HS-5 (cell line): Measurements from ENCODE around the gene CARD19.
"Not testable (repeated sequence)": the region's sequence is repeated elsewhere in the genome, so short reads cannot be mapped to it uniquely, and the experiment has no call there.

Experiments used
- DNase-seq: peaks from one replicate; pipeline ENCODE4 v3.0.0-alpha.2; 2012; ENCODE audit warnings: low read depth

CARD19 gene

DNA sequence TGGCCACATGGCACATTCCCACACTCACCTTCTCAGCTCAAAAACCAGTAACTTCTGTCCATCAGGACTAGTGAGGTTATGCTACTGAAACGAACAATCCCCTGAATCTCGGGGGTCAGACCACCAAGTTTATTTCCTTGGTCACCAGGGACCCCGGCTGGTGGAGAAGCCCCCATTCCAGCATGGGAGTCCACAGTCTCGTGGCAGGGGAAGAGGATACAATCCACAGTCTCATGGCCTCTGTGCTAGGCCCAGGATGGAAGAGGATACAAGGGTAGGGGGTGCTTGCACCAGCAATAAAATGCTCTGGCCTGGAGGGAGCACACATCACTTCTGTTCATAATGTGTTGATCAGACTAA is 7.4 kb upstream of the CARD19 start:
- DNase-seq: no peak

DNA sequence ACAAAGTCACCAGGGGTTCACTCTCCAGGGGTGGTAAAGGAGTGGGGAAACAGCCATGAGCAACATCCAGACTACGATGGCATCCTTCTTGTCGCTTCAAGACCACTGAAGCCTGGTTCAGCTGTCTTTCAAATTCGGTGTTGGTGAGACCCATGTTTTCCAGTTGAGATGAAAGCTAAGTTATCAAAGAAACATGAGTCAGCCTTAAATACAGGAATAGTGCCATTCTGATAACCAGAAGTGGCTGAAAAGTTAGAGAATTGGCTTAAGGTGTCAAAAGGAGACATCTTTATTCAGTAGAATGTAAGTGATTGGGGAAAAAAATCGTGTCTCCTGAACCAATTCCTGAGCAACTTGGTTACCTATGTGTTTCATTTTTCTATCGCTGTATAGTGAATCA is 7.0 kb upstream of the CARD19 start:
- no peak for DNase-seq

DNA sequence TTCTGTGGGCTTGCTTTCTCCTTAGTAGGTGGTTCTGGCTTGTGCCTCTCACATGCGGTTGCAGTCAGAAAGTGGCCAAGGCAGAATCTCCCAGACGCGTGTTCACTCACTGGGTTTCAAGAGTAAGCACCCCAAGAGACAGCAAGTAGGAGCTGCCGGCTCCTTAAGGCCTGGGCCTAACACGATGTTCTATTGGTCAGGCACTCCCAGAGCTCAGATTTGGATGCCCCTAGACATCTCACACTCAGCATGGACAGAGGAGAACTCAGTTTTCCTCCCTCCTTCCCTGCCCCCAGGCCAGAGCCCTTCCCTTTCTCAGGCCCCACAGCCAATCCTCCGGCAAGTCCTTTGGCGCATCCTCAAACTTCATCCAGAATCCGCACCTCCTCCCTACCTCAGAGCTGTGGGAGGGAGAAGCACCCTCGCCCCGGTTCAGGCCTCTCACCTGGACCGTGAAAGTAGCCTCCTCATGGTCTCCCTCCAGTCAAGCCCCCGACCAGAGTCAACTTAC is 6.5 kb upstream of the CARD19 start:
- no peak for DNase-seq

DNA sequence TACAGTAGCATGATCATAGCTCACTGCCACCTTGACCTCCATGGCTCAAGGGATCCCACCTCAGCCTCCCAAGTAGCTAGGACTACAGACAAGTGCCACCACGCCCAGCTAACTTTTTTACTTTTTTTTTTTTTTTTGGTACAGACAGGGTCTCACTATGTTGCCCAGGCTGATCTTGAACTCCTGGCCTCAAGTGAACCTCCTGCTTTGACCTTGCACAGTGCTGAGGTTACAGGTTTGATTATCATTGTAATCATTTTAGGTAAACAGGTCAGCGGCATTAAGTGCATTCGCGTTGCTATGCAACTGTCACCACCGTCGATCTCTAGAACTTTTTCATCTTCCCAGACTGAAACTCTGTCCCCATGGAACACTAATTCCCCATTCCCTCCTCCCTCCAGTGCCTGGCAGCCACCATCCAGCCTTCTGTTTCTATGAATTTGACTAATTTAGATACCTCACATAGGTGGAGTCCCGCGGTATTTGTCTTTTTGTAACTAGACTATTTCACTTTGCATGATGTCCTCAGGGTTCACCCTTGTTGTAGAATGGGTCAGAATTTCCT is 5.8 kb upstream of the CARD19 start:
- DNase-seq: no peak

DNA sequence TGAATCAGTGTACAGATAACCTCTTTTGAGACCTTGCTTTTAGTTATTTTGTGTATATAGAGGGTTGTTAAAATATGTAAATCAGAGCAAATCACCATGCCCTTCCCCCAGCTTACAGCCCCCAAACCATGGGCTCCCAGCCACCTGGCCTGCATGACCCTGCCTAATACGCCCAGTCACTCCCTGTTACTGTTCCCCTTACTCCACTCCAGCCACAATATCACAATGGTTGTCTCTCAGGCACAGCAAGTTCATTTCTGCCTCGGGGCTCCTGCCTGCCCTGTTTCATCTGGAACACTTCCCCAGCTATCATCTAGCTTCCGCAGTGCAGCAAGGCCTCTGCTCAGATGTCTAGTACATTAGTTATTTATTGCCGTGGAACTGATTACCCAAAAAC is 5.0 kb upstream of the CARD19 start:
- DNase-seq: no peak

DNA sequence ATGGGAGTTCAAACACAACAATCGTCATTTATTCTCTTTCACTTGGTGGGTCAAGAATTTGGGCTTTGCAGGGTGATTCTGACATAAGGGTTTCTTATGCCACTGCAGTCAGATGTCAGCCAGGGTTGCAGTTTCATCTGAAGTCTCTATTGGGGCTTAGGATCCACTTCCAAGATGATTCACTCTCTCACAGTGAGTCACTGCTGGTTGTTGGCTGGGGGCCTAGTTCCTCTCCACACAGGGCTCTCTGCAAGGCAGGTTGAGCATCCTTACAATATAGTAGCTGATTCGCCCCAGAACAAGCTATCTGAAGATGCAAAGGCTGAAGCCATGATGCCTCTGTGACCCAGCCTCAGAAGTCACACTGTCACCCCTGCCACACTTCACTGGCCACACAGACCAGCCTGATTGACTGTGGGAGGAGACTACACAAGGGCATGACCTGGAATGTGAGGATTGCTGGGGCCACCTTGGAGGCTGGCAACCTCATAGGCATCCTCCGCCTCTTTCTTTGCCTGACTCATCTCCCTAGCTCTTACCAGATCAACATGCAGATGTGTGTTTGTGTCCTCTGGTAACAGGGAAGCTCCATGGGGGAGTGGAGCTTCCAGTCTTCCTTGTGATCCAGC is 4.5 kb upstream of the CARD19 start:
- DNase-seq: peak; percentile 69

DNA sequence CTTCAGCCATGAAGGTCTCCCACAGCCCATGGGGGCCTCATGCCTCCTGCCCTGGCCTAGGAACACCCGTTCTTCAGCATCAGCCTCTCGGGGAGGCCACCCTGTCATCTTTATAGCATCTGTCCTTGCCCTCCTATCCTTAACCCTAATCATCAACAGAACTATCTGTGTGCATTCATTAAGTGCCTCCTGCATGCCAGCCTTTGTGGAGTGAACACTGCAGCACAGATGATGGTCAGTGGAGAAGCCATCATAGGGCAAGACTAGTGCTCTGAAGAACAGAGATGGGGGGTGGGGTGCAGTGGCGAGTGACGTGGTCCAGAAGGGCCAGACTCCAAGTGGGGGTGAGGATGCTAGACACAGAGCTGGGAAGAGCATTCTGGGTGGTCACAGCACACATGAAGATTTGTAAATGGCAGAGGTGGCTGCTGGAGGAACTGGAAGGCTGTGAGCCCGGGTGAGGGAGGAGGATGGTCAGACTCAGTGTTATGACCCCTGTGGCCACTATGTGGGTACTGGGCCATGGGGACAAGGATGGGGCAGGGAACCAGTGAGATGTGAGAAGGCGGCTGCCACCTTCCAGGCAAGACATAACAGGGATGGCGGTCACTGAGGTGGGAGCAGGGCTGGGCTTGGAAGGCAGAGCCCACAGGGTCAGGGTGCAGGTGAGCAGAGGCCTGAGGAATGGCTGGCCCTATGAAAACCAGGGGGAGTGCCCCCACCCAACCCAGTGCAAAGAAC is 3.6 kb upstream of the CARD19 start:
- no peak for DNase-seq

DNA sequence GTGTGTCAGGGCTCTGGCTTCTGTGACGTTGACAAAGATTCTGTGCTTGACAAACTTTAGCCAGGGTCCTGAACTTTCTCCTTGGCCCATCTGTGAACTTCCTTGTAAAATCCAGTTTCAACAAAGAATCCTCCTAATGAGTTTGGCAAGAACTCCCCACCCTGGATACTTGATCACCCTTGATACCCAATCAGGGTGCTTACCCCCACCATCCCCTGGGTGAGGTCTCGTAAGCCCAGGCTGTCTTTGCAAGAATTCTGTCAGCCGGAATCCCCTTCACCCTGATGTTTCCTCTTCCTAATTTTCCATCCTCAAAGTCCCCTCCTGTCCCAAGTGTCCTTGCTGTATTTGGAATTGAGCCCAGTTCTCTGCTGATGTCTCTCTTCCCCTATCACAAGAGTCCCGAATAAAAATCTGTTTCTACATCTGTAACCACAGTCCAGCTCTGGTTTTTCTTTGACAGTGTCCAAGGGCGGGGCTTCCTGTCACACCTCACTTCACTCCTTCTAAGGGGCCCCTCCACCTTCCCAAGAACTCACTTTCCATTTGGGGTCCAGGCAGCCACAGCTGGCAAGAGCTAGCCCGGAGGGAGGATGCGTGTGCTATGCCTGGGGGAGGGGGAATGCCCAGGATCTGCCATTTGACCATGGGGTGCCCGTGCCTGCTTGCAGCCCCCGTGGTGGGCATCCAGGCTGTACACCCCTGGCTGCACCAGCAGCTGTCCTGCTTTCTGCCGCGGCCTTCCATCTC is 2.7 kb upstream of the CARD19 start:
- no peak for DNase-seq

DNA sequence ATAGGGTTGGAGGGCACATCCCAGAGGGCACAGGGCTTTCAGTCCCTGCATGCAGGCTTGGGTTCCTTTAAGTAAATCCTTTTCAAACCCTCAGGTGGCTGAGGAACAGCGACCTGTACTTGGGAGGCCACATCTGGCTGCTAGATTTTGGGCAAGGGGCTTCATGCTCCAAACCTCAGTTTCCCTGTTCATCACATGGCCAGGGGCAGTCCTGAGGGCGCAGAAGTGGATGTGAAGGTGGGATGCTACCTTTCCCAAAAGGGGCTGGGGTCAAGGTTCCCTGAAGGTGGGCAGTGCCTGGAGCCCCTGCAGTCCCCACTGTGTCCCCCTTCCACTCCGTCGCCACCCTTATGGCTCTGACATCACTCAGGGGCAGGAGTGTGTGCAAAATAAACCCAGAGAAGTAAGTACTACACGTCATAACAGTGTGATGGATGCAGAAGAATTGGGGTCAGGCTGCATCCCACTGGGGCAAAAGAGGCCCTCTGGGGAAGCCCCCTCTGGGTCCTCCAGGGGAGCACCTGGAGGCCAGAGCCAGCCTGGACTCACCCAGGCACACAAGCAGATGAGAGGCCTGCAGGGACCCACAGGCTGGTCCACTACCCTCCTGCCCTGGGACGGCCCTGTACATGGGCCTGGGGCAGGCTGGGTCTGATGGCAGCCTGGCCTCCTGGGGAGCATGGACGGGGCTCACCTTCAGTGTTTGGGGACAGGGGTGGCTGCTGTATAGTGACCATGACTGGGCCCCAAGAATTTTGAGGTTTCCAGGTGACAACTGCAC is 1.9 kb upstream of the CARD19 start:
- DNase-seq: no peak

DNA sequence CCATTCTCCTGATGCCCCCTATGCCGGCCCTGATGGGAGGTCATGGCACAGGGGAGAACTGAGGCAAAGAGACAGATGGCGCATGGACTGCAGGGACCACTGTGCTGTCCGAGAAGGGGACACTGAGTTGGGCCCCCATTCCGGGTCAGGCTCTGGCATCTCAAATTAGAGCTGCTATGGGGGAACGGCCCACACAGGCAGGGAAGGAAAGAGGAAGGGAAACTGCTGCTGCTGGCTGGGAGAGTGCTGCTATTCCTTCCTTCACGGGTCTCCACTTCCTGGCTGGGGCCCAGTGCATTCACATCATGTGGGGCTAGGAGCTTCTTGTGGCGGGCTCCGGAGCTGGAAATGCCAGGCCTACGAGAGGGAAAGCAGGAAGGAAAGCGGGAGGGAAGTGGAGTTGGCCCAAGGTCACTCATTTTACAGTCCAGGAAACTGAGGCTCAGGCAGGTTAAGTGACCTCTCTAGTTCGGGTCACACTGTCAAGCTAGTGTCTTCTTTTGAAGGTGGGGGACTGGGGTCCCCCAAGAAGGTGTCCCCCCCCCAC is 1.3 kb upstream of the CARD19 start:
- no peak for DNase-seq

DNA sequence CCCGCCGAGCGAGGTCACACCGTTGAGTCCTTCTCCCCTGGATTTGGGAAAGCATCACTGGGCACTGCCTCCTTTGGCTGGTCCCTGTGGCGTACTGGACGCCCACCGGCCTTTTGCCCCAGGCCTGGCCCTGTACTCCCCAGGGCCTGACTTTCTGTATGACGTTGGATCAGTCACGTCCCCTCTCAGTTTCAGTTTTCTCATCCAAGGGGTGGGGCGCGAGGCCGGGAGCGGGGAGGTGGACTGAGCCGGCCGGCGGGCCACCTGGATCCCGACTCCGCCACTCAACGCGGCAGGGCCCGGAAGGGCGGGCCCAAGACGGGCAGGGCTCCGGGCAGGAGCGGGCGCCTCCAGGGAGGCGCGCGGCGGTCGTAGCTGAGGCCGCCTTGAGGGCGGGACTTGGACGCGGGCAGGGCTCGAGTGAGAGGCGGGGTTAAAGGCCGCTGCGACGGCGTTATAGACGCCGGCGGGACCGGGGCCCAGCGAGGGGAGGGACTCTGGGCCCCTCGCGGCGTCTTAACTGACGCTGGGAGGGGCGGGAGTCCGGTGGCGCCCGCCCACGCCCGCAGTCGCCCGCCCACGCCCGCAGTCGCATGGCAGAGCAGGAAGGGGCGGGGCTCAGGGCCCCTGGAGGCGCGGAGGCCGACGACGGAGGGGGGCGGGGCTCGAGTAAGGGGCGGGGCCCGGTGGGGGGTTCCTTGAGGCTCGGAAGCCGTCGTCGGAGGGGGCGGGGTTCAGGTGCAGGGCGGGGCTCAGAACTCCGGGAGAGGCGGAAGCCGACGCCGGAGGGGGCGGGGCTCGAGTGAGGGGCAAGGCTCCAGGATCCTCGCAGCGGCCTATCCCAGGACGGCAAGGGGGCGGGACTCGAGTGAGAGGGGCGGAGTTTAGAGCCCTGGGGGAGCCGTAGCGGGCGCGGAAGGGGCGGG is 549 bp upstream of the CARD19 start:
- peak; percentile 86 for DNase-seq

DNA sequence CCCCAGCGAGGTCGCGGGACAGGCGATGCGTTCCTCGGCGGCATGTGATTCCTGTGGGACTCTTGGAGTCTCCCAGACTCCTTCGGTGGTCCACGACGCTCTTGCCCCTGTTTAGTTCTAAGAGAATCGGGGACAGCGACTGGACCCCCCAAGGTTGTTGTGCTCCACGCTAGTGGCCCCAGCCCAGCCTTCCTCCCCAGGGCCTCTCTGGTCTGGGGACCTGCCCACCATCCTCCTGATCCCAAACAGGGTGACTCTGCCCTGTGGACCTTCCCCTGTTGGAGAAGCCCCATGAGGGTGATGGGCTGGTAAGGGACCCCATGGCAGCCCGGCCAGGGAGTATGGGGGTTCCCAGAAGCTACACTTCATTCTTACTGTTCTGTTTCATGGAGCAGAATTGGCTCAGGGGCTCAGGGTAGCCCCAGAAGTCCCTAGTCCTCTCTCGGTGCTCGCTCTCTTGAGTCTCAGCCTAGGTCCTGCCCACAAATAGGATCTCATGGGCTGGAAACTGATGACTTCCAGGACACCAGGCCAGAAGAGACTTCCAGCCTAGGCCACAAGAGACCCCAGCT is 880 bp downstream of the CARD19 start:
- DNase-seq: no peak

DNA sequence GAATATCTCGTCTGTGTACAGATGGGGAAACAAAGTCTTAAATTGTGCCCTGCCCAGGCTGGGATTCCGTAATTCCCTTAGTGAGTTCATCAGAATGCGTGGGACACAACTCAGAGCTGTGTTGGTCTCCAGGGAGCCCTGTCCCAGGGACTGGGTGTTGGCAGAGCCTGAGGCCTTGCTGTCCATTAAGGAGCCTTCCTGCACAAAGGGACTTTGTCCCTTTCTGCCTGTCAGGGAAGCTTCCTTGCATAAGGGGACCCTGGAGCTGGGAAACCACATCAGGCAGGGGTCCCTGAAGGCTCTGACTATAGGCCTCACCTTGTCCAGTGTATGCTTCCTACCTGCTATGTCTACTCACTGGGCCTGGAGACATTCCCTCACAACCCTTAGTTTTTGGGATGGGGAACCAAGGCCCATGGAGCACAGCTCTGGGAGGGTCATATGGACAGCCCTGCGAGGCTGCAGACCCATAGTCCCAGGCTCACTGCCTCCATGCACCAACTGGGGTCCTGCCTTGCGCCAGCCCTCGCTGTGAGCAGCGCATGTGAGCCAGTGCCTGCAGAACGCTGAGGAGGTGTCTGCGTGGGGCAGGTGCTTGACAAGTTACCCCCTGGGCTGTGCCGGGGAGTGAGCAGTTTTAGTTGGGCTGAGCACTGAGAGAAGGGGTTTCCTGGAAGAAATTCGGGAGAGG is 1.6 kb downstream of the CARD19 start:
- DNase-seq: no peak

DNA sequence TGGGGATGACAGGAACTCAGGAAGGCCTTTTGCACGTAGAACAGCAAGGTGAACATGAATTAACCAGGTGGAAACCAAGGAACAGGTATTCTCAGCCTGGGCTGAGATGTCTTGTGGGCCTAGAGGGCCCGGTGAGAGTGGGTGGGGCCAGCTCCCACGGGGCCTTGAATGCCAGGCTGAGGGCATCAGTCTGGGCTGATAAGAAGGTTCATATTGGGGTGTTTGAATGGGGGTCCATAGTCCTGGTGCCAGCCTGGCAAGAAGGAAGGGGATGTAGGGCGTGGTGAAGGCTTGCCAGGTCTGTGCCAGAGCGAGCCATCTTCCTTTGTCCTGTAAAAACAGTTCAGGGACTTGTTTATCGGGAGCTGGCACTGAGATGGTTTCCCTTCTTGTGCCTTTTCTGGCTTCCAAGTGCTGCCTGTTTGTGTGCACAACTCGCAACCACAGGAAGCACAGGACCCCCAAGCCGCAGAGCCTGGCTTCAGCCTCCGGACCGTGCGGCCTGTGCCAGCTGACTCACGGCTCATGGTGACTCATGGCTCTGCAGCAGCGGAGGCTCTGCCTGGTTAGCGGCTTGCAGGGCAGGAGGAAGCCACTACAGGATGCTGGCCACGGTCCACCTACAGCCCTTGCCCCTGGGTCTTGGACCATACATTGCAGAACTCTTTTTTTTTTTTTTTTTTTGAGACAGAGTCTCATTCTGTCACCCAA is 2.4 kb downstream of the CARD19 start:
- DNase-seq: peak; percentile 89

DNA sequence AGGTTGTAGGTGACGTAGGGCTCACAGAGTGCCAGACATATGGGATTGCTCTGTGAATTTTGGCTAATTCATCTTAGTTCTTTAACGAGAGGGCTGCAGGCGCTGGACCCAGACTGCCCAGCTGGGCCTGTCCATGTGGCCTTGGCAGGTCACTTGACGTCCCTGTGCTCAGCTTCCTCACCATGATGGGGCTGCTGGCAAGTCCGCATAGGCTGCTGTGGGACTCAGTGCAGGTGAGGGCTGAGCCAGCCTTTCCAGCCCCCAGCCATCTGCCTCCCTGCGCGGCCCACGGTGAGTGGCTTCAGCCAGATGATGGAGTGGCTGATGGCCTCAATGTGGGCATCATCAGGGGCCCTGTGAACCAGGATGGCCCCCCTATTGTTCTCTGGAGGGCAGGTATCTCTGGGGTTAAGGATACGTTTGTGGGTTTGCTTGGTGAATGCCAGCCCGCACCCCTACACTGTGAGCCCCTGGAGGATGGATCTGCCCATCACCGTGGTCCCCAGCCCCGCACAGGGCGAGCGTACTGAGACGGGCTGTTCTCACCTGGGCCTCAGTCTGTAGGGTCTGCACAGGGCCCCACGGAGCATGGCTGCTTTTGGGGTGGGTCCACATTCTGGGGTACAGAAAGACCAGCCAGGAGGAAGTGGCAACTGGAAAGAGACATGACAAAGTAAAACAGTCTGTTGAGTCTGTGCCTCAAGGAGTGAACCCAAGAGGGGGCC is 3.7 kb downstream of the CARD19 start:
- no peak for DNase-seq

DNA sequence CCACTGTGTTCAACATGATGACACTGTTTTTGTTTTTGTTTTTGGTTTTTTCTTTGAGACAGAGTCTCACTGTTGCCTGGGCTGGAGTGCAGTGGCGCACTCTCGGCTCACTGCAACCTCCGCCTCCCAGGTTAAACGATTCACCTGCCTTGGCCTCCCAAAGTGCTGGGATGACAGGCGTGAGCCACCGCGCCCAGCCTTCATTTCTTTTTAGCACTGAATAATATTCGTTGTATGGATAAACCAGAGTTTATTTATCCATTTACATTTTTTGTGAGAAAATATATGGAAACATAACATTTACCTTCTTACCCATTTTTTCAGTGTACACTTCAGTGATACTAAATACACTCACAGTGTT is 4.2 kb downstream of the CARD19 start:
- no peak for DNase-seq

DNA sequence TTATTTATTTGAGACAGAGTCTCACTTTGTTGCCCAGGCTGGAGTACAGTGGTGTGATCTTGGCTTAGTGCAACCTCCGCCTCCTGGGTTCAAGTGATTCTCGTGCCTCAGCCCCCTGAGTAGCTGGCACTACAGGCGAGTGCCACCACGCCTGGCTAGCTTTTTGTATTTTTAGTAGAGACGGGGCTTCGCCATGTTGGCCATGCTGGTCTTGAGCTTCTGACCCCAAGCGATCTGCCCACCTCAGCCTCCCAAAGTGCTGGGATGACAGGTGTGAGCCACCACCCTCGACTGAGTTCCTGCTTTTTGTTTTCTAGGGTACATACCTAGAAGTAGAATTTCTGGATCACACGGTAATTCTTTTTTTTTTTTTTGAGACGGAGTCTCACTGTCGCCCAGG is 5.1 kb downstream of the CARD19 start:
- not testable (repeated sequence) for DNase-seq

DNA sequence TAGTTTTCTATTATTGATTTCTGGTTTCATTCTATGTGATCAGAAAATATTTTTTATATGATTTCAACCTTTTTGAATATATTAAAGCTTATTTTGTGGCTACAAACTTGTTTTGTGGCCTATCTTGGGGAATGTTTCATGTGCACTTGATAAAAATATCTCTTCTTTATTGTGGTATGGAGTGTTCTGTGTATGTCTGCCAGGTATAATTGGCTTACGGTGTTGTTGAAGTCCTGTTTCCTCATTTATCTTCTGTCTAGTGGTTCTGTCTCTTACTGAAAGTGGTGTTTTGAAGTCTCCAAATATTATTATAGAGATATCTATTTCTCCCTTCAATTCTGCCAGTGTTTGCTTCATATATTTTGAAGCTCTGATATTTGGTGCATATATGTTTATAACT is 9.6 kb downstream of the CARD19 start:
- no peak for DNase-seq
